ENCODE data around the gene MYH14. TPM values are rescaled to one million over a fixed set of nuclear protein-coding genes. Genes with fewer than 3 reads are reported as not detected.

The MYH14 gene
- polyA plus RNA-seq (0.14 to 0.55 TPM (median 0.20 TPM) in 3 replicates), polyA minus RNA-seq (0.10 to 1.5 TPM (median 0.20 TPM) in 3 replicates)
- 5.2 TPM for polyA plus RNA-seq (2011; ENCODE audit: low read depth)
- 0.55 and 0.69 TPM in 2 replicates for polyA plus RNA-seq (2011; cell fraction: cytosol; rRNA removed)
- polyA plus RNA-seq (2011; cell fraction: nucleus; rRNA removed): 2.2 and 2.4 TPM in 2 replicates
- 0.31 and 6.4 TPM in 2 replicates for polyA plus RNA-seq (2012; ENCODE audit: low replicate concordance)
- polyA minus RNA-seq (2011; cell fraction: cytosol; rRNA and poly(A)+ RNA removed): 1.3 TPM
- 1.5 and 2.7 TPM in 2 replicates for polyA minus RNA-seq (2011; cell fraction: nucleus; rRNA and poly(A)+ RNA removed)

GRCh38 chr19:50203281-50204080, at the start of gene MYH14:
MYH14 (plus strand) TSS chr19:50203622; CDS start chr19:50210366, 6,744 bp downstream.
- no peaks in the 10 kb centered on the region for H3K9me3 ChIP-seq (ENCODE audit: control insufficient read depth, low read depth, low read length)
- FAIRE-seq: no peak
- no peaks in the 10 kb centered on the region for H4K20me1 ChIP-seq (ENCODE audit: control insufficient read depth, extremely low read depth, insufficient read depth, low read length)
- no peak within 1 kb of the TSS for H3K9ac ChIP-seq (ENCODE audit: control insufficient read depth, extremely low read depth, insufficient read depth, low read length)
- TF ChIP-seq EZH2 (IDR thresholded peaks at IDR 0.05; ENCODE audit: low read length) (no peak), CTCF (optimal IDR thresholded peaks at IDR 0.05 in 1 of 3, IDR thresholded peaks at IDR 0.05 in 1 of 3, conservative IDR thresholded peaks at IDR 0.05 in 1 of 3; ENCODE audit: extremely low read depth in 1 of 3, insufficient read depth in 2 of 3, low read length in 3 of 3) (no peak)
- no peaks in the 10 kb centered on the region for H3K4me1 ChIP-seq (ENCODE audit: control insufficient read depth, extremely low read depth, insufficient read depth, low read length)
- no peaks in the 10 kb centered on the region for H3K9me1 ChIP-seq (ENCODE audit: control insufficient read depth, extremely low read depth, insufficient read depth, low read length)
- H3K4me2 ChIP-seq (ENCODE audit: control insufficient read depth, extremely low read depth, insufficient read depth, low read depth, low read length): no peak within 1 kb of the TSS
- DNase-seq (ENCODE audit: low read depth, low spot score): no peak
- H3K27me3 ChIP-seq (ENCODE audit: control insufficient read depth, extremely low read depth, insufficient read depth, low read length): peaks cover 29% of the 10 kb centered on the region
- H3K27ac ChIP-seq (ENCODE audit: control insufficient read depth, insufficient read depth, low read length): no peak within 1 kb of the TSS
- peak within 1 kb of the TSS in 1 of 3 experiments; percentile 14 for H3K4me3 ChIP-seq (ENCODE audit: control insufficient read depth in 2 of 3, extremely low read depth in 1 of 3, insufficient read depth in 2 of 3, low read depth in 1 of 3, low read length in 3 of 3)
- no peaks in the 10 kb centered on the region for H3K36me3 ChIP-seq (ENCODE audit: control insufficient read depth in 2 of 2, extremely low read depth in 1 of 2, insufficient read depth in 2 of 2, low read length in 2 of 2)
- H2AFZ ChIP-seq (ENCODE audit: control insufficient read depth, low read length): no peak within 1 kb of the TSS
- dilution Hi-C loops (cut with MboI; ENCODE audit: extremely low pct_ligation_motif_present, low sequenced_read_pairs): no loop called here
- H3K79me2 ChIP-seq (ENCODE audit: control insufficient read depth, insufficient read depth, low read length): no peaks in the 10 kb centered on the region

GRCh38 chr19:50154529-50154928, 48.9 kb upstream of the MYH14 start:
- DNase-seq (ENCODE audit: low read depth, low spot score) (no peak), FAIRE-seq (no peak)
- H3K4me3 ChIP-seq (ENCODE audit: control insufficient read depth in 2 of 3, extremely low read depth in 1 of 3, insufficient read depth in 2 of 3, low read depth in 1 of 3, low read length in 3 of 3): no peak overlapping the region
- H4K20me1 ChIP-seq (ENCODE audit: control insufficient read depth, extremely low read depth, insufficient read depth, low read length): no peaks in the 10 kb centered on the region
- no peaks in the 10 kb centered on the region for H3K9me3 ChIP-seq (ENCODE audit: control insufficient read depth, low read depth, low read length)
- no peak overlapping the region for H3K4me2 ChIP-seq (ENCODE audit: control insufficient read depth, extremely low read depth, insufficient read depth, low read depth, low read length)
- TF ChIP-seq CTCF (optimal IDR thresholded peaks at IDR 0.05 in 1 of 3, IDR thresholded peaks at IDR 0.05 in 1 of 3, conservative IDR thresholded peaks at IDR 0.05 in 1 of 3; ENCODE audit: extremely low read depth in 1 of 3, insufficient read depth in 2 of 3, low read length in 3 of 3) (no peak), EZH2 (IDR thresholded peaks at IDR 0.05; ENCODE audit: low read length) (no peak)
- no peaks in the 10 kb centered on the region for H3K4me1 ChIP-seq (ENCODE audit: control insufficient read depth, extremely low read depth, insufficient read depth, low read length)
- no peaks in the 10 kb centered on the region for H3K79me2 ChIP-seq (ENCODE audit: control insufficient read depth, insufficient read depth, low read length)
- H3K27ac ChIP-seq (ENCODE audit: control insufficient read depth, insufficient read depth, low read length): no peak overlapping the region
- H2AFZ ChIP-seq (ENCODE audit: control insufficient read depth, low read length): no peak overlapping the region
- no peaks in the 10 kb centered on the region for H3K27me3 ChIP-seq (ENCODE audit: control insufficient read depth, extremely low read depth, insufficient read depth, low read length)
- H3K36me3 ChIP-seq (ENCODE audit: control insufficient read depth in 2 of 2, extremely low read depth in 1 of 2, insufficient read depth in 2 of 2, low read length in 2 of 2): no peaks in the 10 kb centered on the region
- no peak overlapping the region for H3K9ac ChIP-seq (ENCODE audit: control insufficient read depth, extremely low read depth, insufficient read depth, low read length)
- H3K9me1 ChIP-seq (ENCODE audit: control insufficient read depth, extremely low read depth, insufficient read depth, low read length): no peaks in the 10 kb centered on the region
- dilution Hi-C loops (cut with MboI; ENCODE audit: extremely low pct_ligation_motif_present, low sequenced_read_pairs): no loop called here
